Caco-2 (cell line): Measurements from ENCODE around the gene EXOC1. TPM values are rescaled to one million over a fixed set of nuclear protein-coding genes. Genes with fewer than 3 reads are reported as not detected.

ENCODE experiments used
- BruUV-seq: library from RNA; stranded (reverse); fragments of 400-500 nt; replicated peaks from 2 replicates; lab custom pipeline; 2021; lab: Mats Ljungman, UMichigan
- CTCF ChIA-PET: fragments of 300-600 bp; sonication (Branson Sonifier 250); formaldehyde crosslinking; loops from one replicate; lab custom pipeline; 2022; ENCODE audit warnings: antibody characterized with exemption; lab: Charles Lee
- POLR2A ChIA-PET: fragments of 300-600 bp; sonication (Branson Sonifier 250); formaldehyde crosslinking; loops from one replicate; lab custom pipeline; 2022; ENCODE audit warnings: antibody characterized with exemption; lab: Charles Lee
- DNase-seq, 2 experiments: peaks; one replicate each; pipeline versions ENCODE4 v3.0.0 to v3.0.0-alpha.2; 2020 to 2022
- H3K27me3 ChIP-seq: replicated peaks from 2 replicates; pipeline ENCODE4 v1.6.0; 2011; ENCODE audit warnings: low read length; ENCODE audit not compliant: control insufficient read depth, insufficient read depth
- H3K36me3 ChIP-seq: 2 replicates; pipeline ENCODE4 v1.5.1; 2011; ENCODE audit warnings: low read length; ENCODE audit not compliant: control insufficient read depth, insufficient read depth
- H3K4me1 ChIP-seq: fragments of 250-450 bp; sonication (Bioruptor Pico); 2 replicates; pipeline ENCODE4 v1.5.1; 2020; ENCODE audit warnings: mild to moderate bottlenecking
- H3K4me3 ChIP-seq: 2 replicates; pipeline ENCODE4 v1.5.1; 2011; ENCODE audit warnings: low read depth, mild to moderate bottlenecking, control low read depth, low read length
- H3K9me3 ChIP-seq: fragments of 250-450 bp; sonication (Bioruptor Pico); 2 replicates; pipeline ENCODE4 v1.5.1; 2020; ENCODE audit warnings: mild to moderate bottlenecking, moderate library complexity
- H3K27ac Mint-ChIP-seq: one replicate; pipeline ENCODE4 v1.8.0; 2022; ENCODE audit warnings: mixed read lengths; ENCODE audit not compliant: unreplicated experiment
- H3K27me3 Mint-ChIP-seq: one replicate; pipeline ENCODE4 v1.8.0; 2022; ENCODE audit warnings: mixed read lengths; ENCODE audit not compliant: insufficient read depth, unreplicated experiment
- H3K36me3 Mint-ChIP-seq: one replicate; pipeline ENCODE4 v1.8.0; 2022; ENCODE audit warnings: mild to moderate bottlenecking, mixed read lengths; ENCODE audit not compliant: insufficient read depth, unreplicated experiment
- H3K4me1 Mint-ChIP-seq: one replicate; pipeline ENCODE4 v1.8.0; 2022; ENCODE audit warnings: low read depth, mixed read lengths; ENCODE audit not compliant: unreplicated experiment
- H3K4me3 Mint-ChIP-seq: one replicate; pipeline ENCODE4 v1.8.0; 2022; ENCODE audit warnings: mild to moderate bottlenecking, moderate library complexity, mixed read lengths; ENCODE audit not compliant: unreplicated experiment
- H3K9me3 Mint-ChIP-seq: one replicate; pipeline ENCODE4 v1.8.0; 2022; ENCODE audit warnings: mixed read lengths; ENCODE audit not compliant: unreplicated experiment
- intact Hi-C: fragments of 100-400 bp; cut with micrococcal nuclease; formaldehyde crosslinking; loops from one replicate; pipeline ENCODE4 v1.10.0; 2022; ENCODE audit not compliant: unreplicated experiment
- total RNA-seq: library from RNA; stranded (reverse); gene quantifications from 2 replicates; pipeline ENCODE4 v1.2.3, GENCODE V29; 2022
- TF ChIP-seq, protein P1 (sequence below), 2 experiments: fragments of 200-600 bp in 1 of 2; IDR thresholded peaks; 1 replicate in 1 of 2; 2 replicates in 1 of 2; pipeline versions ENCODE4 v1.5.1 to v1.8.0; 2011 to 2022; ENCODE audit warnings: antibody characterized with exemption in 1 of 2, control low read depth in 1 of 2, inconsistent platforms in 1 of 2, low read depth in 1 of 2, low read length in 1 of 2, mild to moderate bottlenecking in 1 of 2, moderate library complexity in 1 of 2; ENCODE audit not compliant: insufficient read depth in 1 of 2, severe bottlenecking in 1 of 2, unreplicated experiment in 1 of 2

The EXOC1 gene
- total RNA-seq, 1 experiment from 2014 or later = 19.9 TPM

DNA sequence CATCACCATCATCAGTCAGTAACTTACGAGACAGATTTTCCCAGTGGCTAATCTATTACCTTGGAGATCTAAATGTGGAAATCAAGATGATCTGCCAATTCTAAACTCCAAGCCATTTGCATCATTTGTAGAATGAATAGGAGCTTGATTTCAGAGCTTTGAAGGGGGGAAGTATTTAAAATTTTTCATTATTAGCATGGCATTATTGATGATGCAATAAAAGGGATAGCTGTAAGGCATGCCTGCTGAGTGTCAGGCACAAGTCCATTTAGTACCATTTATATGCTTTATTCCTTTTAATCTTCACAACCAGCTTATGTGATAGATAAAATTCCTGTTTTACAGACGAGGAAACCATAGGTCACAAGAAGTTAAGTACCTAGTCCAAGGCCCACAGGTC is 28.6 kb upstream of the EXOC1 start:
- no peaks in the 10 kb centered on the region for H3K36me3 ChIP-seq
- Mint-ChIP-seq H3K4me1 (no peaks in the 10 kb centered on the region), H3K27ac (no peak overlapping the region), H3K27me3 (peaks cover 13% of the 10 kb centered on the region), H3K36me3 (no peaks in the 10 kb centered on the region), H3K4me3 (no peak overlapping the region), H3K9me3 (no peaks in the 10 kb centered on the region)
- H3K27me3 ChIP-seq = no peaks in the 10 kb centered on the region
- intact Hi-C loops = no loop called here
- TF ChIP-seq, protein P1, sequence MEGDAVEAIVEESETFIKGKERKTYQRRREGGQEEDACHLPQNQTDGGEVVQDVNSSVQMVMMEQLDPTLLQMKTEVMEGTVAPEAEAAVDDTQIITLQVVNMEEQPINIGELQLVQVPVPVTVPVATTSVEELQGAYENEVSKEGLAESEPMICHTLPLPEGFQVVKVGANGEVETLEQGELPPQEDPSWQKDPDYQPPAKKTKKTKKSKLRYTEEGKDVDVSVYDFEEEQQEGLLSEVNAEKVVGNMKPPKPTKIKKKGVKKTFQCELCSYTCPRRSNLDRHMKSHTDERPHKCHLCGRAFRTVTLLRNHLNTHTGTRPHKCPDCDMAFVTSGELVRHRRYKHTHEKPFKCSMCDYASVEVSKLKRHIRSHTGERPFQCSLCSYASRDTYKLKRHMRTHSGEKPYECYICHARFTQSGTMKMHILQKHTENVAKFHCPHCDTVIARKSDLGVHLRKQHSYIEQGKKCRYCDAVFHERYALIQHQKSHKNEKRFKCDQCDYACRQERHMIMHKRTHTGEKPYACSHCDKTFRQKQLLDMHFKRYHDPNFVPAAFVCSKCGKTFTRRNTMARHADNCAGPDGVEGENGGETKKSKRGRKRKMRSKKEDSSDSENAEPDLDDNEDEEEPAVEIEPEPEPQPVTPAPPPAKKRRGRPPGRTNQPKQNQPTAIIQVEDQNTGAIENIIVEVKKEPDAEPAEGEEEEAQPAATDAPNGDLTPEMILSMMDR (IDR thresholded peaks at IDR 0.05; ENCODE audit: insufficient read depth in 1 of 2, low read depth in 1 of 2, low read length in 1 of 2, severe bottlenecking in 1 of 2, unreplicated experiment in 1 of 2) = no peak
- POLR2A ChIA-PET = no interaction called here
- BruUV-seq = no TSS peak
- H3K4me3 ChIP-seq = no peak overlapping the region
- H3K4me1 ChIP-seq = no peaks in the 10 kb centered on the region
- CTCF ChIA-PET = no interaction called here
- no peak for DNase-seq
- no peaks in the 10 kb centered on the region for H3K9me3 ChIP-seq

DNA sequence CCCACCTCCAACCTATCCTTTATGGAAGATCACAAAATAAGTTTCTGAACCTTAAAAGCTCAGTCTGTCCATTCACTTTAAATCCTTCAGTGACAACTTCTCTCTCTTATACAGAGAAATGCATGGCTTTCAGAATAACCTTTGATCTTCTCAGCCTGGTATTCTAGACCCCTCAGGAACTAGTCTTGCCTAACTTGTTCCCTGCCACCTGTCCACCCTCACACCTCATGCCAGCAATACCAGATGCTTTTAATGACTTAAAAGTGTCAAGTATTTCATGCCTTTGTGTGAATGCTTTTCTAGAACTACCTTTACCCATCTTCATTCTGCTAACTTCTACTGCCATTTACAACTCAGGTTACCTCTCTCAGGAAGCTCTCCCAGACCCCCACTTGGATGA is 26.5 kb upstream of the EXOC1 start:
- no peaks in the 10 kb centered on the region for H3K4me1 Mint-ChIP-seq
- no peak overlapping the region for H3K4me3 Mint-ChIP-seq
- TF ChIP-seq, protein P1 (IDR thresholded peaks at IDR 0.05; ENCODE audit: insufficient read depth in 1 of 2, low read depth in 1 of 2, low read length in 1 of 2, severe bottlenecking in 1 of 2, unreplicated experiment in 1 of 2) = no peak
- no peaks in the 10 kb centered on the region for H3K9me3 Mint-ChIP-seq
- Histone ChIP-seq H3K9me3 (no peaks in the 10 kb centered on the region), H3K27me3 (no peaks in the 10 kb centered on the region), H3K4me3 (no peak overlapping the region), H3K36me3 (no peaks in the 10 kb centered on the region), H3K4me1 (no peaks in the 10 kb centered on the region)
- no peak for DNase-seq
- H3K36me3 Mint-ChIP-seq = no peaks in the 10 kb centered on the region
- peaks cover 15% of the 10 kb centered on the region for H3K27me3 Mint-ChIP-seq
- CTCF ChIA-PET = no interaction called here
- no peak overlapping the region for H3K27ac Mint-ChIP-seq
- POLR2A ChIA-PET = no interaction called here
- intact Hi-C loops = no loop called here
- BruUV-seq = no TSS peak

DNA sequence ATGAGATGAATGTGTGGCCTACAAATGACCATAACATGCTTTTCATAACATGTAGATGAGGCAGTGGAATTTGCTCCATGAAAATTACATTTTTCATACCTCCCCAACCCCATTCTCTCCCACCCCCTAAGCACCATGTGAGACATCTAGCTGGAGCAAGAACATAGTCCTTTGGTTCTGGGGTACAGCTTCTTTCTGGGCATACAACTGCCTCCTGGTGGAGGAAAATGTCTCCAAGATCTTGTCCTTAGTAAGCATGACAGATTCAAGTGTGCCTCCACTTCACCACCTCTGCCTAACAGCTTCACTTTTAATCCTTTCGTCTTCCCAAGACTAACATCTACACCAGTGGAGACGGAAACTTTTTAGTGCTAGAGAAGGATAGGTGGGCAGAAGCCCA is 25.9 kb upstream of the EXOC1 start:
- DNase-seq = no peak
- POLR2A ChIA-PET = no interaction called here

More for the DNA sequence above, 25.9 kb upstream of the EXOC1 start:
- H3K4me1 ChIP-seq = no peaks in the 10 kb centered on the region
- no peaks in the 10 kb centered on the region for H3K27me3 ChIP-seq
- CTCF ChIA-PET = no interaction called here
- BruUV-seq = no TSS peak
- Mint-ChIP-seq H3K27ac (no peak overlapping the region), H3K4me1 (no peaks in the 10 kb centered on the region), H3K36me3 (no peaks in the 10 kb centered on the region), H3K9me3 (no peaks in the 10 kb centered on the region), H3K27me3 (peaks cover 15% of the 10 kb centered on the region), H3K4me3 (no peak overlapping the region)
- no peaks in the 10 kb centered on the region for H3K36me3 ChIP-seq
- intact Hi-C loops = no loop called here
- TF ChIP-seq, protein P1 (IDR thresholded peaks at IDR 0.05; ENCODE audit: insufficient read depth in 1 of 2, low read depth in 1 of 2, low read length in 1 of 2, severe bottlenecking in 1 of 2, unreplicated experiment in 1 of 2) = no peak
- no peaks in the 10 kb centered on the region for H3K9me3 ChIP-seq
- no peak overlapping the region for H3K4me3 ChIP-seq
